NB4 (cell line): Measurements from ENCODE around the gene USP48.

Experiments used
- POLR2A ChIP-seq: IDR thresholded peaks from 2 replicates; pipeline ENCODE4 v1.6.1; 2011; ENCODE audit warnings: mild to moderate bottlenecking; ENCODE audit not compliant: insufficient read length; ENCODE audit errors: extremely low read depth
- TF ChIP-seq, protein P1 (sequence below): IDR thresholded peaks from one replicate; pipeline ENCODE4 v1.5.1; 2012; ENCODE audit warnings: low read depth, low read length

- TF ChIP-seq, protein P1, sequence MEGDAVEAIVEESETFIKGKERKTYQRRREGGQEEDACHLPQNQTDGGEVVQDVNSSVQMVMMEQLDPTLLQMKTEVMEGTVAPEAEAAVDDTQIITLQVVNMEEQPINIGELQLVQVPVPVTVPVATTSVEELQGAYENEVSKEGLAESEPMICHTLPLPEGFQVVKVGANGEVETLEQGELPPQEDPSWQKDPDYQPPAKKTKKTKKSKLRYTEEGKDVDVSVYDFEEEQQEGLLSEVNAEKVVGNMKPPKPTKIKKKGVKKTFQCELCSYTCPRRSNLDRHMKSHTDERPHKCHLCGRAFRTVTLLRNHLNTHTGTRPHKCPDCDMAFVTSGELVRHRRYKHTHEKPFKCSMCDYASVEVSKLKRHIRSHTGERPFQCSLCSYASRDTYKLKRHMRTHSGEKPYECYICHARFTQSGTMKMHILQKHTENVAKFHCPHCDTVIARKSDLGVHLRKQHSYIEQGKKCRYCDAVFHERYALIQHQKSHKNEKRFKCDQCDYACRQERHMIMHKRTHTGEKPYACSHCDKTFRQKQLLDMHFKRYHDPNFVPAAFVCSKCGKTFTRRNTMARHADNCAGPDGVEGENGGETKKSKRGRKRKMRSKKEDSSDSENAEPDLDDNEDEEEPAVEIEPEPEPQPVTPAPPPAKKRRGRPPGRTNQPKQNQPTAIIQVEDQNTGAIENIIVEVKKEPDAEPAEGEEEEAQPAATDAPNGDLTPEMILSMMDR = no peak
- TF ChIP-seq POLR2A = no peak
These were observed 129.8 kb downstream of the USP48 start for GRCh38 chr1:21652937-21653743.
